ENCODE data around the gene TP53RK.

The TP53RK gene

GRCh38 chr20:46638898-46639274, 50.4 kb downstream of the TP53RK start (continued):
- TF ChIP-seq POU6F1 (CRISPR knock-in tag; IDR thresholded peaks at IDR 0.05; ENCODE audit: borderline replicate concordance, low read depth) (no peak), BACH2 (CRISPR knock-in tag; IDR thresholded peaks at IDR 0.05; ENCODE audit: borderline replicate concordance) (no peak)

GRCh38 chr20:46638134-46638897, 50.9 kb downstream of the TP53RK start:
- no peak for TF ChIP-seq ISL1 (CRISPR knock-in tag; IDR thresholded peaks at IDR 0.05)
- TF ChIP-seq CSRNP3 (CRISPR knock-in tag; IDR thresholded peaks at IDR 0.05) = no peak
- ATAC-seq = no peak

- ATAC-seq = no peak
- TF ChIP-seq ISL1 (CRISPR knock-in tag; IDR thresholded peaks at IDR 0.05) (no peak), CSDC2 (CRISPR knock-in tag; IDR thresholded peaks at IDR 0.05) (no peak), TOX (CRISPR knock-in tag; IDR thresholded peaks at IDR 0.05; ENCODE audit: borderline replicate concordance) (no peak), PATZ1 (CRISPR knock-in tag; IDR thresholded peaks at IDR 0.05; ENCODE audit: borderline replicate concordance) (no peak), CREB5 (CRISPR knock-in tag; IDR thresholded peaks at IDR 0.05; ENCODE audit: low read depth) (no peak), ZNF565 (CRISPR knock-in tag; conservative IDR thresholded peaks at IDR 0.05; ENCODE audit: low read depth) (no peak), RARB (CRISPR knock-in tag; IDR thresholded peaks at IDR 0.05) (no peak), TSHZ2 (CRISPR knock-in tag; IDR thresholded peaks at IDR 0.05) (no peak), GLIS3 (CRISPR knock-in tag; IDR thresholded peaks at IDR 0.05) (no peak), ESRRG (CRISPR knock-in tag; IDR thresholded peaks at IDR 0.05) (no peak), ZFP30 (CRISPR knock-in tag; IDR thresholded peaks at IDR 0.05) (no peak), ARNTL (CRISPR knock-in tag; IDR thresholded peaks at IDR 0.05; ENCODE audit: borderline replicate concordance, low read depth) (no peak), SNAI2 (CRISPR knock-in tag; IDR thresholded peaks at IDR 0.05) (no peak)
Measured at GRCh38 chr20:46637427-46638133, 51.7 kb downstream of the TP53RK start.

GRCh38 chr20:46637020-46637419, 52.2 kb downstream of the TP53RK start:
- ATAC-seq = no peak
- no peak for TF ChIP-seq ARNTL (CRISPR knock-in tag; IDR thresholded peaks at IDR 0.05; ENCODE audit: borderline replicate concordance, low read depth)
- no peak for TF ChIP-seq BACH2 (CRISPR knock-in tag; IDR thresholded peaks at IDR 0.05; ENCODE audit: borderline replicate concordance)
- no peak for TF ChIP-seq ZFP3 (CRISPR knock-in tag; IDR thresholded peaks at IDR 0.05)
- no peak for TF ChIP-seq ZNF8 (CRISPR knock-in tag; IDR thresholded peaks at IDR 0.05)
- no peak for TF ChIP-seq ESRRG (CRISPR knock-in tag; IDR thresholded peaks at IDR 0.05)
- TF ChIP-seq GLIS3 (CRISPR knock-in tag; IDR thresholded peaks at IDR 0.05) = no peak
- no peak for TF ChIP-seq CREB5 (CRISPR knock-in tag; IDR thresholded peaks at IDR 0.05; ENCODE audit: low read depth)
- no peak for TF ChIP-seq TSHZ2 (CRISPR knock-in tag; IDR thresholded peaks at IDR 0.05)
- no peak for TF ChIP-seq SNAI2 (CRISPR knock-in tag; IDR thresholded peaks at IDR 0.05)
